HL-60/S4 treated with phorbol 12-myristate 13-acetate at 8.2 ng/mL for 4 days and 3 days (cell line): ENCODE measurements around the gene ARMC2.
"Not testable (repeated sequence)": the region's sequence is repeated elsewhere in the genome, so short reads cannot be mapped to it uniquely, and the experiment has no call there.

Experiments used
- in situ Hi-C: fragments of 300-500 bp; cut with MboI; formaldehyde crosslinking; loops from 2 replicates; pipeline ENCODE4 v1.15.0; 2022; ENCODE audit warnings: low sequenced_read_pairs

The ARMC2 gene

GRCh38 chr6:108825326-108825725 is 22.9 kb upstream of the ARMC2 start:
- in situ Hi-C loops = no loop called here

- in situ Hi-C loops = no loop called here
Measured at GRCh38 chr6:108831104-108831503, 17.1 kb upstream of the ARMC2 start.

DNA sequence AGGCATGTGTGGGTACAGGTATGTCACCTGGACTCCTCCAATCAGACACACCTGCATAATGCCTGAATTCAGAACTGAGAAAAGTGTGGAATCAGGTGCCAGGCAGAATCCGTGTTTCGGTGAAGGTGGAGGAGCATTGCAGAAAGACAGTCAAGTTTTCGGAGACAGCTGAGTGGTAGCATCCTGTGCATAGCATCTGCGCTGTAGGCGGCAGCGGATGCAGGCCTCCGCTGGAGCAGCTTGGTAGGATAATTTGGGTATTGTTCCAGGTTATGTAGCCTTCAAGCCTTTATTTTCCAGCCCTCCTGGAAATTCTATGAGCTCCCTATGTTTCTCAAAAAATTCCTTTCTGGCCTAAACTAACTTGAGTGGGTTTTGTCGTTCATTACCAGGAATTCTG is 15.5 kb upstream of the ARMC2 start:
- in situ Hi-C loops = no loop called here

DNA sequence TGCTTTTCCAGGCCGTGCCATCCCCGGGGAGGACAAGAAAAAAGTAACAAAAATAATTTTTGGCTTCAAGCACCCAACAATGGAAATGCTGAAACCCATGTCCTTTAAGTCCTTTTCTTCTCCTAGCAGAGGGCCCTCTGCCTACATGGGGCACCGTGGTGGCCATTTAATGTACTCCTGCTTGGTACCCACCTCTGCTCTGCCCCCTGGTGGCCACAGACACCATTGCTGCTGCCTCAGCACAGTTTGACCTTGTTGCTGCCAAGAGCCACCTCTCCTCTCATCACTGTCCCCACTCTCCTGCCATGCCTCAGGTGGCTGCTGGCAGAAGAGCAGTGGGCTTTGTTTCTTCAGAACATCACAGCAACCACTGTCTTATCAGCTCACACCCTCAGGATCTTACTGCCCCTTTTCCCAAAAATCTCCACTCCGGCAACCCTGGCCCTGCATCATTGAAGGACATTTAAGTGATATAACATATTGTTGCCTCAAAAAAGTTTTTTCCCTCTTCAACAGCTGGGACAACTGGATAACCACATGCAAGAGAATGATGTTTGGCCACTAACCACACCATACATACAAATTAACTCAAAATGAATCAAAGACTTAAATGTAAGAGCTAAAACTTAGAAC is 12.9 kb upstream of the ARMC2 start:
- in situ Hi-C loops = no loop called here

DNA sequence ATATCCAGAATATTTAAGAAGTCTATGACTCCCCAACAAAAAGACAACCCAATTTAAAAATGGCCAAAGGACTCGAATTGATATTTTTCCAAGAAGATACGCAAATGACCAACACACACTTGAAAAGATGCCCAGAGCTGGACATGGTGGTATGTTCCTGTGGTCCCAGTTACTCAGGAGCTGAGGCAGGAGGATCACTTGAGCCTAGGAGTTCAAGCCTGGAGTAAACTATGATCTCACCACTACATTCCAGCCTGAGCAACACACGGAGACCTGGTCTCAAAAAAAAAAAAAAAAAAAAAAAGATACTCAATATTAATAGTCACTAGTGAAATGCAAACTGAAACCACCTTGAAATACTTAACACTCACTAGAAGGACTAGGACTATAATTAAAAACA is 12.2 kb upstream of the ARMC2 start:
- in situ Hi-C loops = no loop called here

DNA sequence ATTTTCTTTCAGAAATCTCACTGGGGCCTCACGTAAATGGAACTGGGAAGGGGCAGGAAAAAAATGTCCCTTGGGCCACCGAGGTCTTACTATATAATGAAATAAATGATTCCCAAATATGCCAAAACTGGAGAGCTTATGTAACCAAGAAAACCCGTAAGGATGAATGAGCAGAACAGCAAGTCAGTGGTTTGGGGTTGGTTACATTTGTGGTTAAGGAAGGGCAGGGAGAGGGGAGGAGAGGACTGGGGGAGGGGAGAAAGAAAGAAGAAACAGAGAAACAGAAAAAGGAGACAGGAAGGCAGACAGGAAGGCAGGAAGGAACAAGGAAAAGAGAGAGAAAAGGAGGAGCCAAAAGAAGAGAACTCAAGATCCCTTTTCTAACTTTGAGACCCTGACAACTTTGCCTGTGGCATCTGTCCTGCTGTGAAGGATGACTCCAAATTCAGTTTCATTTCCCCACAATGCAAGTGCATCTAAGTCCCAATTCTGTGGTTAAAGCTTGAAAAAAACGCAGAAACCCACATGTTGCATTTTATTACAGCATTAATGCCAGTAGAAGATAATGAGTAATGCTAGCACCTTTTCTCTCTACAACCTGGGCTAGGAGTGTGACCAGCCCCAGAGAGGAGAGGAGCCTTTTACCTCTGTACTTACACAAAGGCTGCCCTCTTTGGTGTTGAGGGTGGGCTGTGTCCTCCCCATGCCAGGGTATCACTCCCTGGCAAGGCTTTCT is 10.8 kb upstream of the ARMC2 start:
- in situ Hi-C loops = no loop called here

- in situ Hi-C loops = no loop called here
Measured at GRCh38 chr6:108838101-108838717, 10.0 kb upstream of the ARMC2 start.

DNA sequence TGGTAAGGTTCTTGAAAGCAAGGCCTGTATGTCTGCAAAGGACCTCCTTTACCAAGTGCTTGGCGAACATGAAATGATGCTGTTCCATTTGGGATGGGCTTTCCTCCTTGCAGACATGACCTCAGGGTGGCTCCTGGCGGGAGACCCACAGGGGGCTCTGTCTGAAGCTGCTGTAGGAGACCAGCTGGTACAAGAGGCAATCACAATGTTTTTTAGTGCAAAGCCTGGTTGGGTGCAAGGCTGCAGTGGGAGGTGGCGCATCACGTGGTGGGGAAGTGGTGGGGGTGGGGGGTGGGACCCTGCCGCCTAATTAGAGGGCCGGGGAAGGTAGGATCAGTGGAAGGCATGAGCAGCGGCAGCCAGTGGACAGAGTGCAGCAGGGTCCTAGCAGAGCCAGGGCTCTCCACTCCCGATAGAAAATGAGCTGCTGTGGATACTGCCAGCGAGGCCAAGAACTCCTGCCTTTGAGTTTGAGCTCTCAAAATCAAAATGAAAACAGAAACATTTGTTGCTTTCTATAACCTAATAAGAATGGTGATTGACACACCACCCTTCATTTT is 9.1 kb upstream of the ARMC2 start:
- in situ Hi-C loops = no loop called here

GRCh38 chr6:108840919-108841318 is 7.3 kb upstream of the ARMC2 start:
- in situ Hi-C loops = no loop called here

DNA sequence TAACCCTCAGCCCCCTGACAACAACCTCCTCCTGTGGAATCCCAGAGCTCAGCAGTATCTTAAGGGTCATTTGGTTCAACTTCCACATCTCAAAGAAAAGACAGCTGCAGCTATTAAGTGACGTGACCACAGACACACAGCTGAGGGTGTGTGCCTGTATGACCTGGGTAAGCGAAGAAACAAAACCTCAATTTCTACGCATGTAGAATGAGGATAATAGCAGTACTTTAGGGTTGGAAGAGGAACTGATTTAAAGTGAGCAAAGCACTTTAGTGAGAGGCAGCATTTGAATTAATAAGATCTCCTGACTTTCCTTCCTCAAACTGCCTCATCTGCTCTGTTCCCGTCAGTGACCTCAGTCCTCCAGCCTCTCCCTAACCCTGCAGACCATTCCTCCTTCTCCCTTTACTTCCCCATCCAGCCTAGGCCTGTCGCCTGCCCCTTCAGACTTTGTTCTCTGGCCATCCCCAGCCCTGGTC is 6.8 kb upstream of the ARMC2 start:
- in situ Hi-C loops = no loop called here

DNA sequence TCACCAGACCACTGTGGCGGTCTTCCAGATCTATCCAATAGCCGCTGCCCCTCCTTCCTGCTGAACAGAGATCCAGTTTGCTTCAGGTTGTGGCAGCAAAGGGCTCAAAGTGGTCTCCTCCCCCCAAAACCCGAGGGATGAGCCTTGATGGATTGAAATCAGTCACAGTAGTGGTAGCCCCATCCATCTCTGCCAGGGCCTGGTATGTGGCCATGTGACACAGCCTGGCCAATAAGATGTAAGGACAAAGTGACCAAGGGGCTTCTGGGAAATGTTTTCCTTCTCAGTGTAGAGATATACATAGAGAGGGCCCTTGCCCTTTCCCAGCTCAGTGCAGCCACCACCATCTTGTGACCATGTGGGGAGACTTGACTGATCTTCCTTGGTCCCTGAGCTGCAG is 4.1 kb upstream of the ARMC2 start:
- in situ Hi-C loops = no loop called here

GRCh38 chr6:108845145-108845544 is 3.1 kb upstream of the ARMC2 start:
- in situ Hi-C loops = no loop called here

GRCh38 chr6:108846101-108846500 is 2.1 kb upstream of the ARMC2 start:
- in situ Hi-C loops = no loop called here

GRCh38 chr6:108846628-108847027 is 1.6 kb upstream of the ARMC2 start:
- in situ Hi-C loops = no loop called here

DNA sequence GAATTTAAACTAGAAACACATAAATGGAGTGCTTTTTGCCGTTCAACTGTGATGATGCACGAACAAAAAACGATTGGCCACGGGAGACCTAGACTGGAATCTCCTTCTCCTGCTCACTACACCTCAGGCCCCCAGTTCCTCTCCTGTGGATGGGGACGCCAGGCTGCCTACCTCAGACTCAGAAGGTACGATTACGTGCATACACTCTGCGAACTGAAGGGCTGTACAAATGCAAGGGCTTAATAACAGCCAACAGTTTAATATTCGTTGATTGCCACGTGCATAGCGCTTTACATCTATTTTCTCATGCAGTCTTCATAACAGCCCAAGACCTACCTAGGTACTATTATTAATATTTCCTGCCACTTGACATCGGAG is 495 bp upstream of the ARMC2 start:
- in situ Hi-C loops = no loop called here

- in situ Hi-C loops = no loop called here
Measured at GRCh38 chr6:108850669-108851465, 2.6 kb downstream of the ARMC2 start.

- in situ Hi-C loops = no loop called here
Measured at GRCh38 chr6:108851756-108852155, 3.5 kb downstream of the ARMC2 start.

- in situ Hi-C loops = no loop called here
Measured at GRCh38 chr6:108853077-108853476, 4.9 kb downstream of the ARMC2 start.

GRCh38 chr6:108862479-108863191 is 14.4 kb downstream of the ARMC2 start:
- in situ Hi-C loops = no loop called here

- in situ Hi-C loops = not testable (repeated sequence)
Measured at GRCh38 chr6:108865751-108866286, 17.6 kb downstream of the ARMC2 start.
